C1 segment of cervical spinal cord (tissue), 14 donors: Measurements from ENCODE around the gene DCK.
"Not testable (repeated sequence)": the region's sequence is repeated elsewhere in the genome, so short reads cannot be mapped to it uniquely, and the experiment has no call there.

ENCODE experiments used
- DNase-seq, 14 donors: peaks; one replicate each; lab custom pipeline; 2025; lab: John Stamatoyannopoulos, UW

The DCK gene

GRCh38 chr4:70999639-71000038, 6.2 kb downstream of the DCK start:
- not testable (repeated sequence) for DNase-seq

GRCh38 chr4:71001363-71001762, 7.9 kb downstream of the DCK start:
- DNase-seq = not testable (repeated sequence)

GRCh38 chr4:71004281-71004851, 10.9 kb downstream of the DCK start:
- no peak for DNase-seq

GRCh38 chr4:71005025-71005424, 11.6 kb downstream of the DCK start:
- DNase-seq = not testable (repeated sequence)

GRCh38 chr4:71006203-71006907, 12.9 kb downstream of the DCK start:
- DNase-seq = no peak

- no peak for DNase-seq
These were observed 14.7 kb downstream of the DCK start for GRCh38 chr4:71008196-71008595.

- no peak for DNase-seq
These were observed 15.6 kb downstream of the DCK start for GRCh38 chr4:71009086-71009485.

GRCh38 chr4:71009890-71010588, 16.6 kb downstream of the DCK start:
- DNase-seq = peak in 2 of 14 donors; percentile 3 to 21

GRCh38 chr4:71011451-71011850, 18.0 kb downstream of the DCK start:
- no peak for DNase-seq

GRCh38 chr4:71017391-71017790, 23.9 kb downstream of the DCK start:
- DNase-seq = not testable (repeated sequence)

GRCh38 chr4:71020611-71021010, 27.2 kb downstream of the DCK start:
- DNase-seq = no peak

GRCh38 chr4:71025654-71026053, 32.2 kb downstream of the DCK start:
- no peak for DNase-seq

GRCh38 chr4:71026086-71026485, 32.6 kb downstream of the DCK start:
- DNase-seq = peak in 1 of 14 donors; percentile 6

- no peak for DNase-seq
These were observed 34.2 kb downstream of the DCK start for GRCh38 chr4:71027611-71028010.

- DNase-seq = no peak
These were observed 36.1 kb downstream of the DCK start for GRCh38 chr4:71029504-71029903.

- not testable (repeated sequence) for DNase-seq
These were observed 38.7 kb downstream of the DCK start for GRCh38 chr4:71032106-71032505.

- DNase-seq = no peak
These were observed 51.8 kb downstream of the DCK start for GRCh38 chr4:71045256-71045655.

GRCh38 chr4:71049395-71049794, 55.9 kb downstream of the DCK start:
- DNase-seq = no peak

GRCh38 chr4:71050809-71051208, 57.4 kb downstream of the DCK start:
- DNase-seq = no peak

GRCh38 chr4:71052034-71052433, 58.6 kb downstream of the DCK start:
- DNase-seq = no peak

- no peak for DNase-seq
These were observed 59.3 kb downstream of the DCK start for GRCh38 chr4:71052716-71053115.

GRCh38 chr4:71053613-71054012, 60.2 kb downstream of the DCK start:
- DNase-seq = not testable (repeated sequence)

- DNase-seq = not testable (repeated sequence)
These were observed 66.1 kb downstream of the DCK start for GRCh38 chr4:71059573-71059972.
